Parathyroid adenoma (tissue), 2 donors: Measurements from ENCODE around the gene IFNLR1.

ENCODE experiments used
- H2AFZ ChIP-seq: fragments of 300-600 bp; sonication (generic); one replicate; pipeline ENCODE4 v1.7.0; 2017; ENCODE audit warnings: antibody characterized with exemption, mild to moderate bottlenecking
- H3K27ac ChIP-seq: fragments of 300-600 bp; sonication (generic); one replicate; pipeline ENCODE4 v1.7.0; 2017
- H3K27me3 ChIP-seq: fragments of 300-600 bp; sonication (generic); one replicate; pipeline ENCODE4 v1.7.0; 2017; ENCODE audit warnings: low read length; ENCODE audit not compliant: control insufficient read depth, insufficient read depth
- H3K36me3 ChIP-seq: fragments of 300-600 bp; sonication (generic); one replicate; pipeline ENCODE4 v1.7.0; 2017; ENCODE audit warnings: low read length; ENCODE audit not compliant: control insufficient read depth, insufficient read depth
- H3K4me1 ChIP-seq: fragments of 300-600 bp; sonication (generic); one replicate; pipeline ENCODE4 v1.7.0; 2017; ENCODE audit warnings: control low read depth
- H3K4me2 ChIP-seq: fragments of 300-600 bp; sonication (generic); one replicate; pipeline ENCODE4 v1.7.0; 2017; ENCODE audit warnings: low read length
- H3K4me3 ChIP-seq: fragments of 300-600 bp; sonication (generic); one replicate; pipeline ENCODE4 v1.7.0; 2017; ENCODE audit warnings: low read depth, low read length
- H3K79me2 ChIP-seq: fragments of 300-600 bp; sonication (generic); one replicate; pipeline ENCODE4 v1.7.0; 2017; ENCODE audit warnings: control low read depth
- H3K9ac ChIP-seq: fragments of 300-600 bp; sonication (generic); one replicate; pipeline ENCODE4 v1.7.0; 2017; ENCODE audit warnings: mild to moderate bottlenecking
- H3K9me3 ChIP-seq: fragments of 300-600 bp; sonication (generic); one replicate; pipeline ENCODE4 v1.7.0; 2017; ENCODE audit warnings: low read length; ENCODE audit not compliant: control insufficient read depth
- TF ChIP-seq, protein P1 (sequence below): fragments of 300-600 bp; sonication (generic); IDR thresholded peaks from one replicate; pipeline ENCODE4 v1.7.0; 2017; ENCODE audit warnings: antibody characterized with exemption, mild to moderate bottlenecking
- donor health status: primary hyperparathyroidism.

IFNLR1 gene

DNA sequence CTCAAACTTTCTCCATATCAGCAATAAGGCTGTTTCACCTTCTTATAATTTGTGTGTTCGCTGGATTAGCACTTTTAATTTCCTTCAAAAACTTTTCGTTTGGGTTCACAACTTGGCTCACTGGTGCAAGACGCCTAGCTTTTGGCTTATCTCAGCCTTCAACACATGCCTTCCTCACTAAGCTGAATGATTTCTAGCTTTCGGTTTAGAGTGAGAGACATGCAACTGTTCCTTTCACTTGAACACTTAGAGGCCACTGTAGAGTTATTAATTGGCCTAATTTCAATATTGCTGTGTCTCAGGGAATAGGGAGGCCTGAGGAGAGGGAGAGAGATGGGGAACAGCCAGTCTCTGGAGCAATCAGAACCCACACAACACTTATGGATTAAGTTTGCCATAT lies 41.2 kb upstream of the IFNLR1 start:
- no peaks in the 10 kb centered on the region for H3K4me1 ChIP-seq
- no peak overlapping the region for H2AFZ ChIP-seq
- TF ChIP-seq, protein P1, sequence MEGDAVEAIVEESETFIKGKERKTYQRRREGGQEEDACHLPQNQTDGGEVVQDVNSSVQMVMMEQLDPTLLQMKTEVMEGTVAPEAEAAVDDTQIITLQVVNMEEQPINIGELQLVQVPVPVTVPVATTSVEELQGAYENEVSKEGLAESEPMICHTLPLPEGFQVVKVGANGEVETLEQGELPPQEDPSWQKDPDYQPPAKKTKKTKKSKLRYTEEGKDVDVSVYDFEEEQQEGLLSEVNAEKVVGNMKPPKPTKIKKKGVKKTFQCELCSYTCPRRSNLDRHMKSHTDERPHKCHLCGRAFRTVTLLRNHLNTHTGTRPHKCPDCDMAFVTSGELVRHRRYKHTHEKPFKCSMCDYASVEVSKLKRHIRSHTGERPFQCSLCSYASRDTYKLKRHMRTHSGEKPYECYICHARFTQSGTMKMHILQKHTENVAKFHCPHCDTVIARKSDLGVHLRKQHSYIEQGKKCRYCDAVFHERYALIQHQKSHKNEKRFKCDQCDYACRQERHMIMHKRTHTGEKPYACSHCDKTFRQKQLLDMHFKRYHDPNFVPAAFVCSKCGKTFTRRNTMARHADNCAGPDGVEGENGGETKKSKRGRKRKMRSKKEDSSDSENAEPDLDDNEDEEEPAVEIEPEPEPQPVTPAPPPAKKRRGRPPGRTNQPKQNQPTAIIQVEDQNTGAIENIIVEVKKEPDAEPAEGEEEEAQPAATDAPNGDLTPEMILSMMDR, result no peak
- no peak overlapping the region for H3K27ac ChIP-seq
- H3K9ac ChIP-seq, result no peak overlapping the region
- no peaks in the 10 kb centered on the region for H3K27me3 ChIP-seq
- H3K4me3 ChIP-seq, result no peak overlapping the region
- no peaks in the 10 kb centered on the region for H3K36me3 ChIP-seq
- no peak overlapping the region for H3K4me2 ChIP-seq
- no peaks in the 10 kb centered on the region for H3K79me2 ChIP-seq
- no peaks in the 10 kb centered on the region for H3K9me3 ChIP-seq

DNA sequence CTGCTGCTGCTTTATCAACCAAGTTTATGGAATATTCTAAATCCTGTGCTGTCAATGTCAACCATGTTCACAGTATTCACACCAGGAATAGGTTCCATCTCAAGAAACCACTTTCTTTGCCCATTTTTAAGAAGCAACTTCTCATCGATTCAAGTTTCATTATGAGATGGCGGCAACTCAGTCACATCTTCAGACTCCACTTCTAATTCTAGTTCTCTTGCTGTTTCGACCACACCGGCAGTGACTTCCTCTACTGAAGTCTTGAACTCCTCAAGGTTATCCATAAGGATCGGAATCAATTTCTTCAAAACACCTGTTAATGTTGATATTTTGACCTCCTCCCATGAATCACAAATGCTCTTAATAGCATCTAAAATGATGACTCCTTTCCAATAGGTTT lies 39.7 kb upstream of the IFNLR1 start:
- TF ChIP-seq, protein P1, result no peak
- Histone ChIP-seq H3K4me2 (no peak overlapping the region), H3K9ac (no peak overlapping the region), H3K9me3 (no peaks in the 10 kb centered on the region), H3K79me2 (no peaks in the 10 kb centered on the region), H3K27me3 (no peaks in the 10 kb centered on the region), H3K4me1 (no peaks in the 10 kb centered on the region), H2AFZ (no peak overlapping the region), H3K36me3 (no peaks in the 10 kb centered on the region), H3K27ac (no peak overlapping the region), H3K4me3 (no peak overlapping the region)

DNA sequence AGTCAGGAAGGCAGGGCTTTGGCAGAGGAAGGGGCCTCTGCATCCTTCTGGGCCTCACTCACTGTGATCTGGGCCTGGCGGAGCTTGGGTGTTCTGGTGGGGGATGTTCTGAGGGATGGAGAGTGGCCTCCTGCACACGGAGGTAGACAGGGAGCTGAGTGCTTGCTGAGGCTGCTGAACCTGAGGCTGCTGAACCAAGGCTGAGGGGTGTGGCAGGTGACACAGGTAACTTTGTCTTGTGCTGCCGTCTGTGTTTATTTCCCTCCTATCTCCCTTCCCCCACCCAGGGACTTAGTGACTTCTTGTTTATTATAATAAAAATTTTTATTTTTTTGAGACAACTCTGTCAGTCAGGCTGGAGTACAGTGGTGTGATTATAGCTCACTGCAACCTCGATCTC lies 37.7 kb upstream of the IFNLR1 start:
- no peak overlapping the region for H2AFZ ChIP-seq
- no peaks in the 10 kb centered on the region for H3K79me2 ChIP-seq
- H3K4me2 ChIP-seq, result no peak overlapping the region
- no peak overlapping the region for H3K27ac ChIP-seq
- H3K4me1 ChIP-seq, result no peaks in the 10 kb centered on the region
- no peaks in the 10 kb centered on the region for H3K36me3 ChIP-seq
- no peak overlapping the region for H3K4me3 ChIP-seq
- H3K9ac ChIP-seq, result no peak overlapping the region
- TF ChIP-seq, protein P1, result no peak
- no peaks in the 10 kb centered on the region for H3K27me3 ChIP-seq
- H3K9me3 ChIP-seq, result no peaks in the 10 kb centered on the region

DNA sequence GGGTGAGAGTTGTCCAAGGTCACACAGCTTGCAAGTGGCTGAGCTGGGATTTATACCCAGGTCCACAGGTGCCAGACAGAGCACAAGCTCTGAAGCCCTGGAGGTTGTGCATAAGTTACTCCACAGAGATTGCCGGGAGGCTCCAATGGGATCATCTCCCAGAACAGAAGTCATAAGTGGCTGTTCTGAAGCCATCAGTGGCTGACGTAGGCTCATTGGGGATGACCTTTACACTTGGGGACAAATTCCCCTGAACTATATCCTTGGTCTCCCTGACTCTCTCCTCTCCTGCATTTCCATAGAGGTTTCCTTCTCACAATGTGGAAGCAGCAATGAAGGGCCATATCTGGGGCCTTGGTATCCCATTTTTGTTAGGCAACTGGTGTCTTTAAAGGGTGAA lies 37.0 kb upstream of the IFNLR1 start:
- no peak overlapping the region for H3K27ac ChIP-seq
- no peak overlapping the region for H2AFZ ChIP-seq
- TF ChIP-seq, protein P1, result no peak
- no peaks in the 10 kb centered on the region for H3K36me3 ChIP-seq
- H3K4me3 ChIP-seq, result no peak overlapping the region
- no peaks in the 10 kb centered on the region for H3K4me1 ChIP-seq
- no peaks in the 10 kb centered on the region for H3K79me2 ChIP-seq
- no peaks in the 10 kb centered on the region for H3K9me3 ChIP-seq
- no peak overlapping the region for H3K9ac ChIP-seq
- H3K4me2 ChIP-seq, result no peak overlapping the region
- no peaks in the 10 kb centered on the region for H3K27me3 ChIP-seq

DNA sequence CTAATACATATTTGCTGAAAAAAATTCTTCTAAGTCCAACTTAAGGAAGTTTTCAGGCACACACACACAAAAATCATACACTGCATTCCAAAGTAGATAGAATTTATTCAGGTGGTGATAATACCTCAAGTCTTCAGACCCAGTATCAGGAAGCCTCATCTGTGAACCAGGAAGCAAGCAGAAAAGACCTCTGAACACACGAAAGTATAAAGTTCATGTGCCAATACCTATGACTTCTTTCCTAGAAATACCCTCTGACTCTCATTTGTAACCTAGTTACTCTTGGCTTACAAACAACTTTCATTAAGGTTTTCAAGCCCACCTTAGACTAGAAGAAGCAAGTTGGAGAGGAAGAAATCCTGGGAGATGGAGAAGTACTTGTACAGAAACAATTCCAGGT lies 35.7 kb upstream of the IFNLR1 start:
- Histone ChIP-seq H3K9ac (no peak overlapping the region), H3K79me2 (no peaks in the 10 kb centered on the region), H3K4me3 (no peak overlapping the region), H3K36me3 (no peaks in the 10 kb centered on the region), H3K27ac (no peak overlapping the region), H3K27me3 (no peaks in the 10 kb centered on the region), H3K4me2 (no peak overlapping the region), H2AFZ (no peak overlapping the region), H3K4me1 (no peaks in the 10 kb centered on the region), H3K9me3 (no peaks in the 10 kb centered on the region)
- TF ChIP-seq, protein P1, result no peak
